ENCODE data around the gene RNU1-3.
"Not testable (repeated sequence)": the region's sequence is repeated elsewhere in the genome, so short reads cannot be mapped to it uniquely, and the experiment has no call there.

GRCh38 chr1:16619803-16620501, 46.8 kb downstream of the RNU1-3 start:
- not testable (repeated sequence) for TF ChIP-seq POLR2A, CTCF (IDR thresholded peaks at IDR 0.05)

All from lower leg skin (tissue), 3 donors.